EL (cell line): Measurements from ENCODE around the gene STH.
"Not testable (repeated sequence)": the region's sequence is repeated elsewhere in the genome, so short reads cannot be mapped to it uniquely, and the experiment has no call there.

Source experiments
- DNase-seq: peaks from one replicate; pipeline ENCODE4 v3.0.0-alpha.2; 2016

STH gene

GRCh38 chr17:45998987-45999899 is at the start of gene STH:
Gene STH (plus strand): TSS chr17:45999250. CDS start chr17:45999280, 30 bp downstream.
- DNase-seq: no peak

DNA sequence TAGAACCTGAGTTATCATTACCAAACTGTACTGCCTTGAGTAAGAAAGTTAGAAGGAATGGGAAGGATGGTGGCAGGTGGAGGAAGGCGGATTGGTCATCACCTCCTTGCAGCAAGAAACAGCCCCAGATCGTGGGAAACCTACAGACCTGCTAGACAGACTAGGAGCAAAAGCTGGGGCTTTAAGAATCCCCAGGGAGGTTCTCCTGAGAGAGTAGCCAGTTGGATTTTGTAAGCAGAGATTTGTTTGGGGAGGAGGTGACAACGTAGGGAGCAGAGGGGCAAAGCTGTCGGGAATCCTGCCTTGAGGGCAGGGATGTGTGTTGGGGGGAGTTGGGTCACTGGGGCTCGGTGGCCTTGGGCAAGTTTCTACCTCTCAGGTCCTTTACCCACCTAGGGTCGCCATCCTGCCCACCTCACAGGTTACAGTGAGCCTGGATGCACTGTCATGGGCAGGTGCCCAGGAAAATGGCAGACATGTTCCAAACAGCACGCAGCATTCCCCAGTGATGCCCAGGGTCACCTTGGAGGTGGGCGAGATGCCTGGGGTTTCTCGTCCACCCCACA is 49.2 kb upstream of the STH start:
- no peak for DNase-seq

DNA sequence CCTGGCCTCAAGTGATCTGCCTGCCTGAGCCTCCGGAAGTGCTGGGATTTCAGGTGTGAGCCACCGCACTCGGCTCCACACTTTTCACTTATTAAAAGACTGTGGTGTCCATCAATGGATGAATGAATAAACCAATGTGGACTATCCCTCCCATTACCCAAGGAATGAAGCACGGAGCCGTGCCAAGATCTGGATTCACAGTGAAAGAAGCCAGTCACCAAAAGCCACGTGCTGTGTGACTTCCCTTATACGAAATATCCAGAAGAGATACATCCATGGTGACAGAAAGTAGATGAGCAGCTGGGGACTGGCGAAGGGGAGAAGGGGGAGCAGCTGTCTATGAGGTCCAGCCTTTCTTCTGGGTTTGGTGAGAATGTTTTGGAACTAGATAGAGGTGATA is 48.2 kb upstream of the STH start:
- DNase-seq: no peak

GRCh38 chr17:45951403-45951802 is 47.6 kb upstream of the STH start:
- DNase-seq: no peak

DNA sequence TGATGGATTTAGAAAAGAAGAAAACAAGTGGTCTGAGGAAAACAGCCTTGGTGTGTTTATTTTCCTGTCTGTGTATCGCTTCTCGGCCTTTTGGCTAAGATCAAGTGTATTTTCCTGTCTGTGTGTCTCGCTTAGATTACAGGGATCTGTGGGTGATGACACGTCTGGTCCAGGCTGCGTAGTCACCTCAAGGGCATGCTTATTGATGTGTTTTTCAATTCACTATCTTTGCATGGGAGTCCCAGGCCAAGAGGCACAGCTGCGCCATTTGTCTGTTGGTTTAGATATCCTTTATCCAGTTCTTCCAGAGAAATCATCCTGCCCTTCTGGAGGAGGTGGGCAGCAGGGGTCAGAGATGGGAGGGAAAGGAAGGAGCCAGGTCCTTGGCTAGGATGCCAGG is 47.1 kb upstream of the STH start:
- DNase-seq: no peak

DNA sequence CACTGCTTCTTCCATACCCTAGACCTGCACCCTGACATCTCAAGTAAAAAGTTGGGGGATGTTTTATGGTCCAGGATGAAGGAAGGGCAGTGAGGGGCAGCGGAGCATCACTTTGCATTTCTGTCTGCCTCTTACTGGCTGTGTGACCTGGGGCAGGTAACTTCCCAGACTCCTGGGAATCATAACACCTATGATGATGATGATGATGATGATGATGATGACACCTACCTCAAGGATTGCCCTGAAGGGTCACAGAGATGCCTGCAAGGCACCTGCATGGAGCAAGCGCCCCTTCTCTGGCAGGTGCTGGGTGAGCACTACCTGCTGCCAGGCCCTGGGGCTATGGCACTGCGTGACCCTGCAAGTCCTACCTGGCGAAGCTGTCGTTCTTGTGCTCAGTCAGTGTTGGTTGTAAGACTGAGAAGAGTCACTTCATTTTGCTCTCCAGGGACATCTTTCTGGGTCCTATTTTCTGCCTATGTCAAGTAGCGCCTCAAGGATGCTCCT is 46.2 kb upstream of the STH start:
- DNase-seq: no peak

DNA sequence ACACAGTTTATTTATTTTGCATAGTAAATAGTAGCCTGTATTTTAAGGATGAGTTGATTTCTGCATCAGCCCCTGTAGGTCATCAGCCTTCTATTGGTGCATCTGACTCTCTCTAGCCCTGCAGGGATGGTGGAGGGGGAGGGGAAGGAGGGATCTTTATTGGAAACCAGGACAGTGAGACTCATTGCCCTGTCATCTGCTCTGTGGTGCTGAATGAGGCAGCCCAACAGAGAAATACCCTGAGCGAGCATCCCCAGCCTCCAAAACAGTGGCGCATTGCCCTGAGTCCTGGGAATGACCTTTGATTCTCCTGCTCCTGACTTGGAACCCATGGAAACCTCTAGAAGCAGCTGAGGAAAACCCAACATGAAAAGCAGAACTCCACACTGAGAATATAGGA is 45.5 kb upstream of the STH start:
- no peak for DNase-seq

DNA sequence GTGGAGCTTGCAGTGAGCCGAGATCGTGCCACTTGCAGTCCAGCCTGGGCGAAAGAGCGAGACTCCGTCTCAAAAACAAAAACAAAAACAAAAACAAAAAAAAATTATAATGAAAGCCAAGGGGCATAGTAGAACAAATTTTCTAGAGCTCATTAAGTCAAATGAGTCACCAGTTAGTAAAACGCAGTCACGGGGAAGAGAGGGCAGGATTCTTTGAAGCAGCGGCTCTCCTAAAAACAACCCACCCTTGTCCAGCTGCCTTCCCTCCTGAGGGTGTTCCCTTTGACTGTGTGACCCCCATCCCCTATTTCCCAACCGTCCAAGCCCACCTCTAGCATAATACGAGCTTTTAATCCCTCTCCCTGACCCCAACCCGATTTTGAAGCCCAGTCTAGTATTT is 44.1 kb upstream of the STH start:
- DNase-seq: no peak

DNA sequence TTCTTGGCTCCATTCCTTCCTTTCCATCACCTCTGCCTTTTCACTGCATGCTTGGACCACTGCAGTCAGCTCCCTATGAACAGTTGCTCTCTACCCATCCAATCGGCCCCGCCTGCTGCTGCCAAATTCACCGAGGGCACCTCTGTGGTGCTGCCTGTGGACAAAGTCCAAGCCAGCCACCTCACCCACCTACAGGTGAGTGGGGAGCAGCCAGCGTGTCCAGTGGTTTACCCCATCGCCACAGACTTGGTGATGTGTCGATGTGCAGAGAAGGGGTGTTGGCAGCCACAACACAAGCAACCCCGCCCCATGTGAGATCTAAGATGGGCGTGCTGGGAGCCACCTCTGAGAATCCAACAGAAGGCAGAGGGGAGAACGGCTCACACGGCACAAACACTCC is 43.7 kb upstream of the STH start:
- DNase-seq: no peak

DNA sequence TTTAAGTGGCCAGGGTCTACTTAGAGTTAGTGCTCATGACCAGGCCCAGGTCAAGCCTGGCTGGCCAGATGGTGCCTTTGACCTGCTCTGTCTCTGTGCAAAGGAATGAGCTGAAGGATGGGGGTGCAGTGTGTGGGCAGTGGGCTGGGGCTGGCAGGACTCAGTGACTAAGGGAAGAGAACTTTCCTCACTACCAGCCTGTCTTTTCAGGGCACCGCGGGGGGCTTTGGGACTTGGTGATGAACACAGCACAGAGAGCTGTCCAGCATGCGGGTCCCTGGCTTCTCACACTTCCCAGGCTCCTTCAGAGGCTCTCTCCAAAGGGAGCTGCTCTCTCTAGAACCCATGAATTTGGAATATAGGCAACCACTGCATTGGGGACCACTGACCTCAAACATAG is 43.0 kb upstream of the STH start:
- DNase-seq: no peak

GRCh38 chr17:45956746-45957145 is 42.3 kb upstream of the STH start:
- not testable (repeated sequence) for DNase-seq

DNA sequence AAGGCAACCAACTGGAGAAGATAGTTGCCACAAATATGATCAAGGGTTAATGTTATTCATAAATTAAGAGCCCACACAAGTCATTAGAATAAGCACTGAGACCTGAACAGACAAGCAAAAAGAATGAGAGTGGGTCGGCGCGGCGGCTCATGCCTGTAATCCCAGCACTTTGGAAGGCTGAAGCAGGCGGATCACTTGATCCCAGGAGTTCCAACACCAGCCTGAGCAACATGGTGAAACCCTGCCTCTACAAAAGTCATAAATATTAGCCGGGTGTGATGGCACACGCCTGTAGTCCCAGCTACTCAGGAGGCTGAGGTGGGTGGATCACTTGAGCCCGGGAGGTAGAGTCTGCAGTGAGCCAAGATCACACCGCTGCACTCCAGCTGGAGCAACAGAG is 40.7 kb upstream of the STH start:
- DNase-seq: no peak

DNA sequence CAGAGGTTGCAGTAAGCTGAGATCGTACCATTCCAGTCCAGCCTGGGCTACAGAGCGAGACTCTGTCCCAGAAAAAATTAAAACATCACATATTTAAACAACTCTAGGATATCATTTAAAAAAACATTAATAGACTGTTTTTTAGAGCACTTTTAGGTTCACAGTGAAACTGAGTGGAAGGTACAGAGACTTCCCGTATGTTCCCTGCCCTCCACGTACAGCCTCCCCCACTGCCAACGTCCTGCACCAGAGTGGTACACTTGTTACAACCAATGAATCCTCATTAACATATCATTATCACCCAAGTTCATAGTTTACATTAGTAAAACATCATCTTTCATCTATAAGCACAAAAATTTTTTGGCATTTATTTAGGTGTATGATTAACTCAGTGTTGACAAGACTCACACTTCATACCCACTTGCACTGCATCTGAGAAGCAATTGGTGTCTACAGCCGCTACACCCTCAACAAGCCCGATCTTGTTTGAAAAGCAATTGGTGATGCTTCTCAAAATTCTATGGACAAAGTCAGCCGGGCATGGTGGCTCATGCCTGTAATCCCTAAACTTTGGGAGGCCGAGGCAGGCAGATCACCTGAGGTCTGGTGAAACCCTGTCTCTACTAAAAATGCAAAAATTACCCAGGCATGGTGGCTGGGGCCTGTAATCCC is 39.9 kb upstream of the STH start:
- no peak for DNase-seq

- no peak for DNase-seq
These were observed 38.7 kb upstream of the STH start for GRCh38 chr17:45960311-45960710.

GRCh38 chr17:45961206-45961605 is 37.8 kb upstream of the STH start:
- no peak for DNase-seq

DNA sequence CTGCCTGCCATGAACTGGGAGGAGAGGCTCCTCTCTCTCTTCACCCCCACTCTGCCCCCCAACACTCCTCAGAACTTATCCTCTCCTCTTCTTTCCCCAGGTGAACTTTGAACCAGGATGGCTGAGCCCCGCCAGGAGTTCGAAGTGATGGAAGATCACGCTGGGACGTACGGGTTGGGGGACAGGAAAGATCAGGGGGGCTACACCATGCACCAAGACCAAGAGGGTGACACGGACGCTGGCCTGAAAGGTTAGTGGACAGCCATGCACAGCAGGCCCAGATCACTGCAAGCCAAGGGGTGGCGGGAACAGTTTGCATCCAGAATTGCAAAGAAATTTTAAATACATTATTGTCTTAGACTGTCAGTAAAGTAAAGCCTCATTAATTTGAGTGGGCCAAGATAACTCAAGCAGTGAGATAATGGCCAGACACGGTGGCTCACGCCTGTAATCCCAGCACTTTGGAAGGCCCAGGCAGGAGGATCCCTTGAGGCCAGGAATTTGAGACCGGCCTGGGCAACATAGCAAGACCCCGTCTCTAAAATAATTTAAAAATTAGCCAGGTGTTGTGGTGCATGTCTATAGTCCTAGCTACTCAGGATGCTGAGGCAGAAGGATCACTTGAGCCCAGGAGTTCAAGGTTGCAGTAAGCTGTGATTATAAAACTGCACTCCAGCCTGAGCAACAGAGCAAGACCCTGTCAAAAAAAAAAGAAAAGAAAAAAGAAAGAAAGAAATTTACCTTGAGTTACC is 36.7 kb upstream of the STH start:
- no peak for DNase-seq

GRCh38 chr17:45963283-45963682 is 35.8 kb upstream of the STH start:
- no peak for DNase-seq

DNA sequence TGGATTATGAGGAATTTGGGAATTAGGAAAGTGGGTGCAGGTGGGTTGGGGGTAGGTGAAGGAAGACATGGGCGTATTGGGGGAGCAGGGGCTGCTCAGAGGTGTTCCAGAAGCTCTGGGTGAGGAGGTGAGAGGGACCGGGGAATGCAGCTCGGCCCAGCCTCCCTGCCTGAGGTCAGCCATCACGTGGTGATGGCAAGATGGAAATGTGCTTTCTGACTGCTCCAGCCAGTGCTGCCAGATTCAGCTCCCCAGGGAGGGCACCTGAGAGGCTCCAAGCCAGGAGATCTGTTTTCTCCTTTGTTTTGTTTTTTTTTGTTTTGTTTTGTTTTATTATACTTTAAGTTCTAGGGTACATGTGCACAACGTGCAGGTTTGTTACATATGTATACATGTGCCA is 35.2 kb upstream of the STH start:
- no peak for DNase-seq

- no peak for DNase-seq
These were observed 34.4 kb upstream of the STH start for GRCh38 chr17:45964634-45965033.

- DNase-seq: no peak
These were observed 33.2 kb upstream of the STH start for GRCh38 chr17:45965812-45966211.

DNA sequence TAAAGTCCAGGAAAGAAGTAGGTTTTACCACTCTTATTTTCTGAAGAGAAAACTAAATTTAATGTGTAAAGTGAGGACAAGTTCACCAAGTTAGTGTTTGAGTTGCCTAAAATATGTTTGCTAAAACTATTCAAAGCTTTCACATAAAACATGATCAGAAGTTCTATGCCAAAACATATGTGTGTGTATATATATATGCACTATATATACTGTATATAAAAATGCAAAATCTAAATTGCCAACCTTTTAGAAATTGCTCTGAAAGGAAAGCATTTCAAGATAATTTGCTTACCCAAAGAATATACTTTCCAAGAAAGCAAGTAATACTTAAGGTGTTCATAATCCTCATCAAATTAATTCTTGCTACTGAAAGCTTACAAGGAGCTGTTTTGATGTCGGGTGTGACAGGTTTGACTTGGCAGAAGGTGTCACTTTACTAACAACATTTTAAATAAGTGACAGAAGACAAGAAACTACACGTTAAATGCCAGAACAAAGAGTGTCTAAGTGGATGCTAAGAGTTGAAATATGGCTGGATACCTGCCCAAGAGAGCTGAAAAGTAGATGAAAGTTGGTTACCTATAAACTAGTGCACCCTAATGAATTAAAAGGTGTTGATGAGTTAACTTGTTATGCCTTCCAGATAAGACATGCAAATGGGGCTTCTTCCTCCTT is 32.3 kb upstream of the STH start:
- DNase-seq: no peak

DNA sequence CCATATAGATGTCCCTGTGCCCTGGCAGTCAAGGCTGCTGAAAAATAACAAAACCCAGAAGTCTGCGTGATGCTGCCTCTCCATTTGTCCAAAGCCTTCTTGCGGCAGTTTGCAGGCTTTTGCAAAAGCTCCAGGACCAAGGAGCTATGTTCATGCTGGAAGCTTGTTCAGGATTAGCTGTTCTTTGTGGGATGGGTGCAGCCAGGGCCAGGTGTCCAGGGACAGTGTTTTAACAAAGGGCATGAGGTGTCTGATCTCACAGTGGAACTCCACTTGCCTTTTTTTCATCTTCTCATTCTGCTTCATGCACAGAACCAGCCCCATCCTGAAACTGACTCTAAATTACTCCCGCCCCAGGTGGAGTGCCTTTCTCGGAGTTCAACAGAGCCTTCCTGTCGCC is 31.7 kb upstream of the STH start:
- no peak for DNase-seq

DNA sequence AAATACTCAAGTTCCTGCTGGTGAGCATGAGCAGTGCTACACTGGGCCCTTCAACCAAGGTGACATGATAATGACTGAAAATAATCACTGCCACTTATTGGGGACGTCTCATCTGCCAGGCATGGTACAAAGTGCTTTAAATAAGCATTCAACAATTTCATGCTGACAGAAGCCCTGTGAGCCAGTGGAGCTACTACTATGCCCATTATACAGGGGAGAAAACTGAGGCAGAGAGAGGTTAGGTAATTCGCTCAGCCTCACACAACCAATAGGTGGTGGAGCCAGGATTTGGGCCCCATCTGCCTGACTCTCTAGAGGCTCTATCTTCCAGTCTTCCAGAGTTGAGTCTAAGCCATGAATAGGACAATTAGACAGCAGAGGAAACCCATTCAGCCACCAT is 30.3 kb upstream of the STH start:
- no peak for DNase-seq
